Measurements from ENCODE around the gene ITGA3.

ITGA3 gene

GRCh38 chr17:50055426-50056216, at the start of gene ITGA3:
ITGA3 (plus strand) TSS chr17:50056110; CDS start chr17:50056440, 330 bp downstream.
- peak; percentile 29 to 75 for DNase-seq

- DNase-seq = no peak
Observed at GRCh38 chr17:50009282-50009681, 46.6 kb upstream of the ITGA3 start.

DNA sequence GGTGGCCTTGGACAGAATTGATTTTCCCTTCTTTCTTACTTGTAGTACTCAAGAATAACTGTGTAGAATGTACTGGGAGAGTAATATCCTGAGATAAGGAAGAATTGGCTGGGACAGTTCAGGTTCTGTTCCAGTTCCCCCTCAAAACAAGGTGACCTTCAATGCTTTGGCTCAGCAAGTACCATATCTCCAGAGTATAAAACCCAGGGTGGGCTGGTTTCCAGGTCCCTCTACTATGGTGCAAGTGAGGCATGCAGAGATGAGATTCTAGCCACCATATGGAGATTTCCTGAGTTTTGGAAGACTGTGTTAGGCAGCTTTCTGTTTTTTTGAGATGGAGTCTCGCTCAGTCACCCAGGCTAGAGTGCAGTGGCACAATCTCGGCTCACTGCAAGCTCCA, 42.8 kb upstream of the ITGA3 start:
- DNase-seq = no peak

DNA sequence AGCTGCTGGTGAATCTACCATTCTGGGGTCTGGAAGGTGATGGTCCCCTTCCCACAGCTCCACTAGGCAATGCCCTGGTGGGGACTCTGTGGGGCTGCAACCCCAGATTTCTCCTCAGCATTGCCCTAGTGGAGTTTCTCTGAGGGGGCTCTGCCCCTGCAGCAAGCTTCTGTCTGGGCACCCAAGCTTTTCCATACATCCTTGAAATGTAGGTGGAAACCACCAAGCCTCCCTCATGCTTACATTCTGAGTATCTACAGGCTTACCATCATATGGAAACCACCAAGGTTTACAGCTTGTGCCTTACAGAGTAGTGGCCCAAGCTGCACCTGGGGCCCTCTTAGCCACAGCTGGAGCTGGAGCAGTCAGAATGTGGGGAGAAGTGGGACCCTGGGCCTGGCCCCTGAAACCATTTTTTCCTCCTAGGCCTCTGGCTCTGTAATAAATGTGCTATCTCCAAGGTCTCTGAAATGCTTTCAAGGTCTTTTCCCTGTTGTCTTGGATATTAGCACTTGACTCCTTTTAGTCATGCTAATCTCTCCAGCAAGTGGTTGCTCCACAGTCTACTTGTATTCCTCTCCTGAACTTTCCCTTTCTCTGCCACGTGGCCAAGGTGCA, 41.3 kb upstream of the ITGA3 start:
- DNase-seq = no peak

- DNase-seq = no peak
Observed at GRCh38 chr17:50015146-50015545, 40.8 kb upstream of the ITGA3 start.

- DNase-seq = no peak
Observed at GRCh38 chr17:50018909-50019308, 37.0 kb upstream of the ITGA3 start.

DNA sequence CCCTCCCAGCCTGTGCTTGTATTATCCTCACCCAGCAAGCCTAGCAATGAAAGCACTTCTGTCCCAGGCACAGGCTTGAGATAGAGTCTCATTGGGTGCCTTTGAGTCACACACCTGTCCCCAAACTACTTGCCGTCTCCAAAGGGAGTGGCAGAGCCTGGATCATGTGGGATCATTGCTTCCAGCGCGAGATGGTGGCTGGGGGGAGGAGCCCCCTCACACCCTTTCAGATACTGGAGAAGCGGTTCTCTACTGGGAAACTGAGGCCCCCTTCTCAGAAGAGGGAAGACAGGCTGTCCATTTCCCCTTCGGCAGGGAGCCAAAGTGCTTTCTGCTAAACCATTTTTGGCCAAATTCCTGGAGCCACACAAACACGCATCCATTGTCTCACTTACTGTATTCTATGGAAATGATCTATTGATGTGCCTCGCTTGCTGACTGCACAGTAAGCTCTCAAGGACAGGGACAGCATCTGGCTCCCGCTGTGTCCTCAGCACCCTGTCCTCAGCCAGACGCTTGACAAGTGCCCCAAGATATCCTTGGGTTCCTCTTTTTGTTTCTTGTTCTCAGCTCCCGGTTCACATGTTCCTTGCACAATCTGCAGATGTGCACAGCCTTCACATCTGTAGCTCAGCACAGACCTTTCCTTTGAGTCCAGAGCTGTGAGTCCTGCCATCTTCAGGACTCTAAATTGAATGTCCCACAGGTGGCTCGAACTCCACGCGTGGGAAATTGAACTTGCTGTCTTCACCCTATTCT, 34.9 kb upstream of the ITGA3 start:
- no peak for DNase-seq

GRCh38 chr17:50021681-50022370, 34.1 kb upstream of the ITGA3 start:
- DNase-seq = no peak

- no peak for DNase-seq
Observed at GRCh38 chr17:50022463-50023130, 33.3 kb upstream of the ITGA3 start.

DNA sequence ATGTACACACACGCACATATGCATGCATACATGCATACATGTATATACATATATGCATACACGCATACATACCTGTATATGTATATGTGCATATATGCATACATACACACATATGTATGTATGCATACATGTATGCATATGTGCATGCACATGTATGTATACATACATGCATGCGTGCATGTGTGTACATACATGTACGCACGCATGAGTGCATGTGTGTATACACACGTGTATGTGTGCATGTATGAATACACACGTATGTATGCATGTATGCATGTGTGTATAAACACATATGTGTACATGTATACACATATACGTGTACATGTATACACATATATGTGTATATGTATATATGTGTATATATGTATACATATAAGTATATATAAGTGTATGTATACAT, 32.4 kb upstream of the ITGA3 start:
- DNase-seq = no peak

DNA sequence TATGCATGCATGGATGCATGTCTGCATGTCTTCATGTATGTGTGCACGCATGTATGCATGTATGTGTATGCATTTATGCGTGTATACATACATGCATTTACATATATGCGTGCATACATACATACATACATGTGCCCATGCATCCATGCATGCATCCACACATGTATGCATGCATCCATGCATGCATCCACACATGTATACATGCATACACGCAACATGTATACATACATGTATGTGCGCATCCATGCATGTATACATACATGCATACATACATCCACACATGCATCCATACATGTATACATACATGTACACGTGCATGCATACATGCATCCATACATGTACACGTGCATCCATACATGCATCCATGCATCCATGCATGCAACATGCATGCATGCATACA, 31.1 kb upstream of the ITGA3 start:
- no peak for DNase-seq

GRCh38 chr17:50026046-50026675, 29.7 kb upstream of the ITGA3 start:
- DNase-seq = no peak

DNA sequence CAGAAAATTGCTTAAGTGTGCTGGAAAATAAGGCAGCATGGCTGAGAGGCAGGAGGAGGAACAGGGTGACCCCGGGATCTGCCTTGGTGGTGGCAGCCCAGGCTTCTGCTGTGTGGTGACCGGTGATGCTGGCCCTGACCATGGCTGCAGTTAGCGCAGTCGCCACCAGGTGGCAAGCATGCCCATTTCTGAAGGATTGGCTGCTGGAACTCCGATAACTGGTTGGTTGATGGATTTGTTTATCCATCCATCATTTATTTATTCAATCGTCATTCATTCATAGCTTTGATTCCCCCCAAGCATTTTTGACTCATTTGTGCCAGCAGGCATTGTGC, 29.1 kb upstream of the ITGA3 start:
- peak; percentile 66 to 82 for DNase-seq

DNA sequence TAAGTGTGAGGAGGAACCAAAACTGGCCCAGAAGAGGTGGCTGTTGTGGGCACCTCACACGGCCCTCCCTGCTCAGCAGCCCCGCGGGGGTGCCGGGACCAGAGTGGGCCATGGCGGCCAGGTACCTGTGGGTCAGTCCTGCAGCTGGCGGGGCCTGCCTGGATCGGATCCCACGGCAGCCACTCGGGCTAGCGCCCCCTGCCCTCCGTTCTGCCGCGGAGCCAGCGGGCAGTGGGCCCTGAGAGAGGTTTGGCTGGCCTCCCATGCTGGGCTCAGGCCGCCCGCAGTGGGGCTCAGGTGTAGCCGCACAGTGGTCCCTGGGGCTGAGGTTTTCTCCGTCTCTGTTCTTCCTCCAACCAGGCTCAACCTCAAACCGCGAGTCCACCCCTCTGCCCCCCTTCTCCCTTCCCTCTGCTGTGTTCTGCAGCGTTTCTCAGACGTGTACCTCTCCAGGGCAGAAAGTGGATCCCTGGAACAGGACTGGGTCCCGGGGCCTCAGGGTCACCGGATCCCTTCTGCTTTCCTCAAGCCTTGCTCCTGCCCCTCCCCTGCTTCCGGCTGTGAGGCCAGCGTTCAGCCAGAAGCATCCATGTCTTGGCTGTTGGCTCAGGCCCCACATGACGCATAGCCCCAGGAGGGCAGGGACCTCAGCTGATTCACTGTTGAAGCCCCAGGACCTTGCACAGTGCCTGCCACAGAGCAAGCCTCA, 28.6 kb upstream of the ITGA3 start:
- DNase-seq = peak in 1 of 2 donors; percentile 4

GRCh38 chr17:50027881-50028735, 27.8 kb upstream of the ITGA3 start:
- no peak for DNase-seq

DNA sequence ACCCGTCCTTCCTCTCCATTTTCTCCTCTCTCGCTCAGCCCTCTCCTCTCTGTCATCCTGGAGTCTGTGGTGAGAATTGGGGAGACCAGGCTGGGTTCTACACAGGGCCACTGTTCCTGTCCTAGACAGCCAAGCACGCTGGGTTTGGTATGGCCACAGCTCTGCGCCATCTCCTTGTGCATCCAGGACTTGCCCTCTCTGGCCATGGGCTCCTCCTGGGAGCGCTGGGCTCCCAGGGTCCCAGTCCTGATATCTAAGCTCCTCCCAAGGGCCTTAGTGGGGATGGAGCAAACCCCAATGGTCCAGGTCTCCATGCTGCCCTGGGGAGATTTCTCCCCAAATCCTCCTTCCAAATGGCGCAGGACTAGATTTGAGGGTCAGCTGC, 27.2 kb upstream of the ITGA3 start:
- no peak for DNase-seq

GRCh38 chr17:50029185-50029584, 26.7 kb upstream of the ITGA3 start:
- DNase-seq = no peak

DNA sequence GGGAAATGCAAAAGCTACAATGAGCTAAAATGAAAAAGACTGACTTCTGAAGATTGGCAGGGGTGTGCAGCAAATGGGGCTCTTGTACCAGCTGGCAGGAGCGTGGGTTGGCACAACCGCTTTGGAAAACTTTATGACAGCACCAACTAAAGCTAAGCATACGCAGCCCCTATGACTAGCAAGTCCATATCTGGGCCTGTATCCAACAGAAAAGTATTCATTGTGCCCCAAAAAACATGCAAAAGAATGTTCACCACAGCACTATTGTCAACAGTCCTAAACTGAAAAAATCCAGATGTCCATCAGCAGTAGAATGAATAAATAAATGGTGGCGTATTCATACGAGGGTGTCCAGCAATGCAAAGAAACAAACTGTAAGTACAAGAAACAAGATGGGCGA, 22.6 kb upstream of the ITGA3 start:
- no peak for DNase-seq

- DNase-seq = no peak
Observed at GRCh38 chr17:50034498-50035364, 21.2 kb upstream of the ITGA3 start.

GRCh38 chr17:50035421-50035879, 20.5 kb upstream of the ITGA3 start:
- no peak for DNase-seq

All from CD4-positive, alpha-beta T cell treated with Interferon alpha-2 for 1 hour (primary cell).